CD1c-positive myeloid dendritic cell (primary cell): ENCODE measurements around the gene REPS1.

Experiments
- DNase-seq: peaks from one replicate; pipeline ENCODE4 v3.0.0-alpha.2; 2016; ENCODE audit errors: extremely low spot score

The REPS1 gene

GRCh38 chr6:138856654-138857053 is 131.4 kb downstream of the REPS1 start:
- no peak for DNase-seq
